BE2C (cell line): ENCODE data around the gene SYT17.

Experiments
- DNase-seq: peaks from one replicate; pipeline ENCODE4 v3.0.0-alpha.2; 2020
- H3K27me3 ChIP-seq: fragments of 250-450 bp; sonication (Bioruptor Pico); 2 replicates; pipeline ENCODE4 v1.5.1; 2020; ENCODE audit warnings: mild to moderate bottlenecking
- H3K36me3 ChIP-seq: fragments of 250-450 bp; sonication (Bioruptor Pico); 2 replicates; pipeline ENCODE4 v1.5.1; 2020; ENCODE audit warnings: mild to moderate bottlenecking
- H3K4me1 ChIP-seq: fragments of 250-450 bp; sonication (Bioruptor Pico); 2 replicates; pipeline ENCODE4 v1.5.1; 2020
- H3K4me3 ChIP-seq: 2 replicates; pipeline ENCODE4 v1.5.1; 2011; ENCODE audit warnings: low read depth, low read length
- H3K9me3 ChIP-seq: fragments of 250-450 bp; sonication (Bioruptor Pico); 2 replicates; pipeline ENCODE4 v1.5.1; 2020
- CTCF ChIP-seq: IDR thresholded peaks from 2 replicates; pipeline ENCODE4 v1.5.1; 2012; ENCODE audit warnings: mild to moderate bottlenecking, low read depth, low read length

Gene SYT17

GRCh38 chr16:19152042-19152441, 16.0 kb upstream of the SYT17 start:
- Histone ChIP-seq H3K27me3 (no peaks in the 10 kb centered on the region), H3K4me1 (no peaks in the 10 kb centered on the region), H3K36me3 (no peaks in the 10 kb centered on the region), H3K4me3 (no peak overlapping the region), H3K9me3 (no peaks in the 10 kb centered on the region)
- TF ChIP-seq CTCF, result no peak
- DNase-seq, result no peak

- no peak for TF ChIP-seq CTCF
- peak; percentile 63 for DNase-seq
- Histone ChIP-seq H3K36me3 (no peaks in the 10 kb centered on the region), H3K4me1 (no peaks in the 10 kb centered on the region), H3K4me3 (no peak overlapping the region), H3K27me3 (no peaks in the 10 kb centered on the region), H3K9me3 (no peaks in the 10 kb centered on the region)
Measured at GRCh38 chr16:19153876-19154275, 14.2 kb upstream of the SYT17 start.

- no peaks in the 10 kb centered on the region for H3K4me1 ChIP-seq
- H3K36me3 ChIP-seq, result no peaks in the 10 kb centered on the region
- no peak for DNase-seq
- H3K4me3 ChIP-seq, result no peak overlapping the region
- no peaks in the 10 kb centered on the region for H3K9me3 ChIP-seq
- H3K27me3 ChIP-seq, result no peaks in the 10 kb centered on the region
- no peak for TF ChIP-seq CTCF
Measured at GRCh38 chr16:19162085-19162484, 6.0 kb upstream of the SYT17 start.

- no peak overlapping the region for H3K4me3 ChIP-seq
- peaks cover under 1% of the 10 kb centered on the region for H3K27me3 ChIP-seq
- no peak for DNase-seq
- H3K4me1 ChIP-seq, result no peaks in the 10 kb centered on the region
- TF ChIP-seq CTCF, result no peak
- no peaks in the 10 kb centered on the region for H3K9me3 ChIP-seq
- H3K36me3 ChIP-seq, result no peaks in the 10 kb centered on the region
Measured at GRCh38 chr16:19163215-19163614, 4.8 kb upstream of the SYT17 start.

GRCh38 chr16:19164285-19164684, 3.8 kb upstream of the SYT17 start:
- peaks cover 5% of the 10 kb centered on the region for H3K27me3 ChIP-seq
- no peaks in the 10 kb centered on the region for H3K9me3 ChIP-seq
- H3K4me1 ChIP-seq, result no peaks in the 10 kb centered on the region
- H3K36me3 ChIP-seq, result no peaks in the 10 kb centered on the region
- no peak for DNase-seq
- no peak overlapping the region for H3K4me3 ChIP-seq
- TF ChIP-seq CTCF, result no peak

GRCh38 chr16:19165101-19165500, 2.9 kb upstream of the SYT17 start:
- no peak for TF ChIP-seq CTCF
- Histone ChIP-seq H3K36me3 (no peaks in the 10 kb centered on the region), H3K9me3 (no peaks in the 10 kb centered on the region), H3K4me1 (no peaks in the 10 kb centered on the region), H3K4me3 (no peak overlapping the region), H3K27me3 (peaks cover 8% of the 10 kb centered on the region)
- no peak for DNase-seq
